ENCODE data around the gene GALNT7. TPM values are rescaled to one million over a fixed set of nuclear protein-coding genes. Genes with fewer than 3 reads are reported as not detected.

GALNT7 gene
- total and polyA plus RNA-seq, 11 donors = 2.3 to 12.8 (median 6.0) TPM

DNA sequence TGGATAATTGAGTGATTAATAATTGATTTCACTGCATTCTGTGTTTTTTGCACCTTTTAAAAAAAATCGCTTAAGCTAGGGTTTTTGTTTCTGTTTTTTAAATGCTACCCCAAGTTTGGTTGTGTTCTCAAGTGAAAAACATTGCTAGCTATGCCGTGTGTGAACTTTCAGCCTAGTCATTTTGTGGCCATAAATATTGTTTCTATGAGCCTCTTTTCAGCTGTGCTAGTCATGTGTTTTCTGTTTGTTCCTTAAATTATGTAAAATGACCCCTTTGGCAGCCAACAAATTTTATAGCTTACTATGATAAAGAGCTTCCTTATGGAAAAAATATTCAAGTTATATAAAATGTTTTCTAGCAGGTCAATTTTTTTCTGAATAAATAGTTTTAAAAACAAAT lies 59.1 kb downstream of the GALNT7 start:
- ATAC-seq = no peak
- H3K36me3 ChIP-seq = no peaks in the 10 kb centered on the region
- 90 to 94% (median 92%) methylated on average over 2 of the region's 2 CpGs for WGBS, 4 donors
- no peak for DNase-seq
- intact Hi-C loops (cut with DNase I) = no loop called here
- no peaks in the 10 kb centered on the region for H3K9me3 ChIP-seq
- peaks cover 0 to 11% (median 0%) of the 10 kb centered on the region in 12 donors for H3K4me1 ChIP-seq
- no peaks in the 10 kb centered on the region for H3K27me3 ChIP-seq
- TF ChIP-seq, protein P1, sequence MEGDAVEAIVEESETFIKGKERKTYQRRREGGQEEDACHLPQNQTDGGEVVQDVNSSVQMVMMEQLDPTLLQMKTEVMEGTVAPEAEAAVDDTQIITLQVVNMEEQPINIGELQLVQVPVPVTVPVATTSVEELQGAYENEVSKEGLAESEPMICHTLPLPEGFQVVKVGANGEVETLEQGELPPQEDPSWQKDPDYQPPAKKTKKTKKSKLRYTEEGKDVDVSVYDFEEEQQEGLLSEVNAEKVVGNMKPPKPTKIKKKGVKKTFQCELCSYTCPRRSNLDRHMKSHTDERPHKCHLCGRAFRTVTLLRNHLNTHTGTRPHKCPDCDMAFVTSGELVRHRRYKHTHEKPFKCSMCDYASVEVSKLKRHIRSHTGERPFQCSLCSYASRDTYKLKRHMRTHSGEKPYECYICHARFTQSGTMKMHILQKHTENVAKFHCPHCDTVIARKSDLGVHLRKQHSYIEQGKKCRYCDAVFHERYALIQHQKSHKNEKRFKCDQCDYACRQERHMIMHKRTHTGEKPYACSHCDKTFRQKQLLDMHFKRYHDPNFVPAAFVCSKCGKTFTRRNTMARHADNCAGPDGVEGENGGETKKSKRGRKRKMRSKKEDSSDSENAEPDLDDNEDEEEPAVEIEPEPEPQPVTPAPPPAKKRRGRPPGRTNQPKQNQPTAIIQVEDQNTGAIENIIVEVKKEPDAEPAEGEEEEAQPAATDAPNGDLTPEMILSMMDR (IDR thresholded peaks at IDR 0.05) = no peak
- TF ChIP-seq POLR2A (IDR thresholded peaks at IDR 0.05) = no peak
- H3K27ac ChIP-seq = no peak overlapping the region
- no peak overlapping the region for H3K4me3 ChIP-seq

DNA sequence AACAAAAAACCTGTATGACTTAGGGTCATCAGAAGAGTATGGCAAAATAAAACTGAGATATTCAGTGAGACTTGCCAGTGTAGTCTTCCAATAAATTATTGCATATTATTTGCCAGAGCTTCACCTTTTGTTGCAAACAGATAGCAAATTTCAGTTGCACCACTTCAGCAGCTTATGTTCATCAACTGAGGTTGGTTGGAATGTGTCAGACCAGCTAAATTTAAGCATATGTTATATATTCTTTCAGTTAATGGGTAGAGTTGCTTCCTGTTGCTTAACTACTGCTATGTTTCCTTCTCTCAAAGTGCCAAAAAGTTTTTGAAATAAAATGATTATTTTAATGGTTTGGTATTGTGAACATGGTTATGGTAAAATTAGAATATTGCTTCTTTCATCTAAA lies 61.5 kb downstream of the GALNT7 start:
- H3K27me3 ChIP-seq = no peaks in the 10 kb centered on the region
- intact Hi-C loops (cut with DNase I) = loop anchor here in 1 of 10 donors (10.0 kb wide), 1 partner anchor 55 kb away; no protein-coding TSS in a partner anchor
- no peaks in the 10 kb centered on the region for H3K9me3 ChIP-seq
- DNase-seq = no peak
- H3K4me1 ChIP-seq = peaks cover 0 to 15% (median 0%) of the 10 kb centered on the region in 12 donors
- no peaks in the 10 kb centered on the region for H3K36me3 ChIP-seq
- TF ChIP-seq, protein P1 (IDR thresholded peaks at IDR 0.05) = no peak
- H3K4me3 ChIP-seq = no peak overlapping the region
- ATAC-seq = no peak
- H3K27ac ChIP-seq = no peak overlapping the region

DNA sequence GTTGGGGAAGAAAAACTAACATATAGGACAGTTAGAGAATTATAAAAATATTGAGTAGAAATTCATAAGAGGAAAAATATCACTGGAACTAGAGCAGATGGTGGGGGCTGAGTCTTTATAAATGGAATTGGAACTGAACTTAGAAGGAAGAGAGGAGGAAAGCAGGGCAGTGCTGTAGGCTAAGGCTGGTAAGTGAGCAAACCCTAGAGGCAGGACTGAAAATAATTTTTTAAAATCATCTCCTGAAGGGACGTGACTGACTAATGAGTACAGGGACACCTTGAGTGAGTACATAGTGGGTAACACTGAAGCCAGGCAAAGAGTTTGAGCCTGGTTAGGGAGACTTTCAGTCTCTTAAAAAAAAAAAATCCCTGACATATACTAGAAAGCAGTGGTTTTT lies 63.3 kb downstream of the GALNT7 start:
- 42 to 65% (median 54%) methylated on average over 1 of the region's 1 CpG for WGBS, 4 donors

DNA sequence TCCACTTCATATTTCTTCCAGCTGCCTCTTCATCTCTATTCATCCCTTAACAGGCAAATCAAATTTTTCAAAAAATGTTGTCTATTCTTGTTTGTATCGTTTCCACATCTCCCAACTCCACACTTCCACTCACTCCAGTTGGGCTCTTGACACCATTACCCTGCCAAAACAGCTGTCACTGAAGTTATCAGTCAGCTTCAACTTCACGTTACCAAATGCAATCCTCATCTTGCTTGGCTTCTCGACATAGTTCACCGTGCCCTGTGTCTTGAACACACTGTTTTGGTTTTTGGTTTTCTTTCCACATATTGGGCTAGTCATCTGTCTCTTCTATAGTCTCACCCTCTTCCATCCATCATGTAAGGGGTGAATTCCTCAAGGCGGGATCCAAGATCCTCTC lies 65.2 kb downstream of the GALNT7 start:
- ATAC-seq = no peak
- Histone ChIP-seq H3K27ac (no peak overlapping the region), H3K4me3 (no peak overlapping the region), H3K27me3 (no peaks in the 10 kb centered on the region), H3K36me3 (no peaks in the 10 kb centered on the region), H3K9me3 (no peaks in the 10 kb centered on the region), H3K4me1 (peaks cover 0 to 30% (median 11%) of the 10 kb centered on the region in 12 donors)
- intact Hi-C loops (cut with DNase I) = loop anchor here in 1 of 10 donors (10.0 kb wide), 1 partner anchor 59 kb away; no protein-coding TSS in a partner anchor
- WGBS, 4 donors = 67 to 76% (median 72%) methylated on average over 5 of the region's 5 CpGs
- no peak for DNase-seq
- TF ChIP-seq POLR2A (IDR thresholded peaks at IDR 0.05) = no peak
- TF ChIP-seq, protein P1 (IDR thresholded peaks at IDR 0.05) = no peak

More for the DNA sequence above, 63.3 kb downstream of the GALNT7 start:
- DNase-seq (no peak), ATAC-seq (peak in 3 of 4 donors; percentile 65 to 69 (median 69))
- peaks cover 0 to 20% (median 4%) of the 10 kb centered on the region in 12 donors for H3K4me1 ChIP-seq
- H3K27me3 ChIP-seq = no peaks in the 10 kb centered on the region
- H3K27ac ChIP-seq = no peak overlapping the region
- H3K36me3 ChIP-seq = no peaks in the 10 kb centered on the region
- no peaks in the 10 kb centered on the region for H3K9me3 ChIP-seq
- intact Hi-C loops (cut with DNase I) = loop anchor here in 1 of 10 donors (10.0 kb wide), 1 partner anchor 57 kb away; no protein-coding TSS in a partner anchor
- H3K4me3 ChIP-seq = no peak overlapping the region
- TF ChIP-seq, protein P1 (IDR thresholded peaks at IDR 0.05) = peak in 5 of 12 donors; percentile 12 to 40 (median 34)
- TF ChIP-seq POLR2A (IDR thresholded peaks at IDR 0.05) = no peak

All from heart left ventricle (tissue), 16 donors.